Loucy (cell line): Measurements from ENCODE around the gene NT5DC4.

Experiments used
- H2AFZ ChIP-seq: fragments of 200-600 bp; sonication (generic); 2 replicates; pipeline ENCODE4 v1.6.0; 2016; ENCODE audit warnings: antibody characterized with exemption, mild to moderate bottlenecking, low read length, moderate library complexity
- H3F3A ChIP-seq: fragments of 200-600 bp; 2 replicates; pipeline ENCODE4 v1.6.0; 2016; ENCODE audit warnings: antibody characterized with exemption, low read depth, mild to moderate bottlenecking
- H3K27me3 ChIP-seq: fragments of 200-600 bp; sonication (generic); 2 replicates; pipeline ENCODE4 v1.6.1; 2014; ENCODE audit warnings: low read length, mild to moderate bottlenecking; ENCODE audit not compliant: insufficient read depth, poor library complexity, severe bottlenecking
- H3K36me3 ChIP-seq: fragments of 200-600 bp; sonication (generic); 2 replicates; pipeline ENCODE4 v1.6.1; 2016; ENCODE audit warnings: low read length; ENCODE audit not compliant: insufficient read depth
- H3K4me1 ChIP-seq: fragments of 200-600 bp; sonication (generic); 2 replicates; pipeline ENCODE4 v1.5.1; 2014; ENCODE audit warnings: low read length, mild to moderate bottlenecking; ENCODE audit not compliant: insufficient read depth, poor library complexity, severe bottlenecking
- H3K4me2 ChIP-seq: fragments of 200-600 bp; sonication (generic); 2 replicates; pipeline ENCODE4 v1.6.0; 2014; ENCODE audit warnings: antibody characterized with exemption, low read length, low read depth, mild to moderate bottlenecking; ENCODE audit not compliant: poor library complexity, severe bottlenecking
- H3K4me3 ChIP-seq: fragments of 200-600 bp; sonication (generic); 2 replicates; pipeline ENCODE4 v1.5.1; 2014; ENCODE audit warnings: low read length, mild to moderate bottlenecking, mixed read lengths; ENCODE audit not compliant: poor library complexity, severe bottlenecking
- H3K79me2 ChIP-seq: fragments of 200-600 bp; sonication (generic); 2 replicates; pipeline ENCODE4 v1.6.1; 2014; ENCODE audit warnings: low read length; ENCODE audit not compliant: insufficient read depth
- H3K9ac ChIP-seq: fragments of 200-600 bp; sonication (generic); 2 replicates; pipeline ENCODE4 v1.6.0; 2014; ENCODE audit warnings: mild to moderate bottlenecking, low read depth, low read length, moderate library complexity; ENCODE audit not compliant: poor library complexity, severe bottlenecking
- H3K9me2 ChIP-seq: fragments of 200-600 bp; sonication (generic); replicated peaks from 2 replicates; pipeline ENCODE4 v1.6.1; 2016; ENCODE audit warnings: low read depth, low read length, mixed read lengths
- H3K9me3 ChIP-seq: fragments of 200-600 bp; sonication (generic); 2 replicates; pipeline ENCODE4 v1.6.1; 2014; ENCODE audit warnings: mild to moderate bottlenecking, antibody characterized with exemption, low read length, low read depth; ENCODE audit not compliant: insufficient read depth
- H4K20me1 ChIP-seq: fragments of 200-600 bp; sonication (generic); 2 replicates; pipeline ENCODE4 v1.6.0; 2014; ENCODE audit warnings: antibody characterized with exemption, low read length, mild to moderate bottlenecking; ENCODE audit not compliant: insufficient read depth, poor library complexity, severe bottlenecking
- EZH2phosphoT487 ChIP-seq: fragments of 200-600 bp; IDR thresholded peaks from 2 replicates; pipeline ENCODE4 v1.6.1; 2018; ENCODE audit warnings: antibody characterized with exemption, mild to moderate bottlenecking, moderate library complexity, borderline replicate concordance
- TF ChIP-seq, protein P1 (sequence below): fragments of 200-600 bp; sonication (generic); conservative IDR thresholded peaks from 2 replicates; pipeline ENCODE4 v1.5.1; 2014; ENCODE audit warnings: mild to moderate bottlenecking, antibody characterized with exemption, low read length

NT5DC4 gene

DNA sequence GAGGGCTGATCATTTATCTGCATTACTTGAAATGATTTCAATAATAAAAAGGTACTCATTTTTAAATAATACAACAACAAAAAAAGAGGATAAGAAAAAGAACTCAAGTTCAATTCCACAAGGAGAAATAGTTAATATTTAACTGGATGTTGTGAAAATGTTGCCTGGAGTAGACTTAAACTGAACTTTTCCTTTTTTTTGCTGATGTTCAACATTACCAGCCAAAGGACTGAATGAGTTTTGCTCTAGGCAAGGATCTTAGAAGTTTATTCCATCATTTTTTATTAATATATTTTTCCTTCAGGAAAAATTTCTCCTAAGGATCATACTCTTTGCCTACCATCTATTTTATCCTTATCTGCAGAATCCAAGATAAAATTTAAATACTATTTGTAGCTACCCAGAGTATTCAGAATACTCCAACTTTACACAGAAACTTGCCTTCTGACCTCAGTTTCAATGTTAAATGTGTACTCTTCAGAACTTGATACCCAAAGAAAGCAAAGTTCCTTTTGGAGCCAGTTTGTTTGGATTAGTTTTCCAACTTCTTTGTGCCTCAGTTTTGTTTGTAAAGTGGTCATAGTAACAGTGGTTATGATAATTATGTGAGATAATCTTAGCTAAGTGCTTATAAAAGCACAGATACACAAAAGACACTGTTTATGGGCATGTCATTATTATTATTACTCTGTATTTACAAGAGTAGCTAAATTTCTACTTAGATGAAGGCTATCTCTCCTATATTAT lies 30.8 kb downstream of the NT5DC4 start:
- no peak for TF ChIP-seq EZH2phosphoT487
- TF ChIP-seq, protein P1, sequence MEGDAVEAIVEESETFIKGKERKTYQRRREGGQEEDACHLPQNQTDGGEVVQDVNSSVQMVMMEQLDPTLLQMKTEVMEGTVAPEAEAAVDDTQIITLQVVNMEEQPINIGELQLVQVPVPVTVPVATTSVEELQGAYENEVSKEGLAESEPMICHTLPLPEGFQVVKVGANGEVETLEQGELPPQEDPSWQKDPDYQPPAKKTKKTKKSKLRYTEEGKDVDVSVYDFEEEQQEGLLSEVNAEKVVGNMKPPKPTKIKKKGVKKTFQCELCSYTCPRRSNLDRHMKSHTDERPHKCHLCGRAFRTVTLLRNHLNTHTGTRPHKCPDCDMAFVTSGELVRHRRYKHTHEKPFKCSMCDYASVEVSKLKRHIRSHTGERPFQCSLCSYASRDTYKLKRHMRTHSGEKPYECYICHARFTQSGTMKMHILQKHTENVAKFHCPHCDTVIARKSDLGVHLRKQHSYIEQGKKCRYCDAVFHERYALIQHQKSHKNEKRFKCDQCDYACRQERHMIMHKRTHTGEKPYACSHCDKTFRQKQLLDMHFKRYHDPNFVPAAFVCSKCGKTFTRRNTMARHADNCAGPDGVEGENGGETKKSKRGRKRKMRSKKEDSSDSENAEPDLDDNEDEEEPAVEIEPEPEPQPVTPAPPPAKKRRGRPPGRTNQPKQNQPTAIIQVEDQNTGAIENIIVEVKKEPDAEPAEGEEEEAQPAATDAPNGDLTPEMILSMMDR, result no peak
- H3K4me2 ChIP-seq, result peak overlapping the region; percentile 1

DNA sequence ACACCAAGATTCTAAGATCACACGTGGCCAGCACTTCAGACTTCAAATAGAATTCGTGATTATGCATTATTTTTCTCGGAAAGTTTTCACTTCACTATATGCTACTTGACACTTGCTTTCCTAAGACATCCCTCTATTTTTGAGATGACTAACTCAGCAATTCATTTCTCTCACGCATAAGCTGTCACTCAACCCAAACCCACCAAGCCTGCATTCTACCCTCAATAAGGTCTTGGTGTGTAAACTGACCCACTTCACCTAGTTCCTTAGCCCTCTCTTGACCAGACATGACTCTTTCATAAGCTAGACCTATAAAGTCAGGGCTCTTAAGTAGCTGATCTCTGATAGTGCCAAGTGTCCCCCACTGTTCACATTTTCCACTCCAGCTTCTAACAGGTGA lies 31.8 kb downstream of the NT5DC4 start:
- Histone ChIP-seq H3K9me2 (no peaks in the 10 kb centered on the region), H2AFZ (no peak overlapping the region), H3K79me2 (peaks cover 75% of the 10 kb centered on the region), H3K9me3 (no peaks in the 10 kb centered on the region), H3F3A (no peaks in the 10 kb centered on the region), H3K4me3 (no peak overlapping the region), H4K20me1 (peaks cover 22% of the 10 kb centered on the region), H3K9ac (no peak overlapping the region), H3K27me3 (no peaks in the 10 kb centered on the region), H3K36me3 (peaks cover 93% of the 10 kb centered on the region), H3K4me1 (peaks cover 39% of the 10 kb centered on the region), H3K4me2 (peak overlapping the region; percentile 24)
- TF ChIP-seq EZH2phosphoT487, result no peak
- TF ChIP-seq, protein P1, result no peak

More for the DNA sequence above, 30.8 kb downstream of the NT5DC4 start:
- H2AFZ ChIP-seq, result no peak overlapping the region
- peaks cover 93% of the 10 kb centered on the region for H3K36me3 ChIP-seq
- no peaks in the 10 kb centered on the region for H3K9me2 ChIP-seq
- H3K9me3 ChIP-seq, result no peaks in the 10 kb centered on the region
- peaks cover 22% of the 10 kb centered on the region for H4K20me1 ChIP-seq
- H3K4me1 ChIP-seq, result peaks cover 35% of the 10 kb centered on the region
- H3K4me3 ChIP-seq, result no peak overlapping the region
- H3K9ac ChIP-seq, result no peak overlapping the region
- no peaks in the 10 kb centered on the region for H3F3A ChIP-seq
- peaks cover 80% of the 10 kb centered on the region for H3K79me2 ChIP-seq
- no peaks in the 10 kb centered on the region for H3K27me3 ChIP-seq

DNA sequence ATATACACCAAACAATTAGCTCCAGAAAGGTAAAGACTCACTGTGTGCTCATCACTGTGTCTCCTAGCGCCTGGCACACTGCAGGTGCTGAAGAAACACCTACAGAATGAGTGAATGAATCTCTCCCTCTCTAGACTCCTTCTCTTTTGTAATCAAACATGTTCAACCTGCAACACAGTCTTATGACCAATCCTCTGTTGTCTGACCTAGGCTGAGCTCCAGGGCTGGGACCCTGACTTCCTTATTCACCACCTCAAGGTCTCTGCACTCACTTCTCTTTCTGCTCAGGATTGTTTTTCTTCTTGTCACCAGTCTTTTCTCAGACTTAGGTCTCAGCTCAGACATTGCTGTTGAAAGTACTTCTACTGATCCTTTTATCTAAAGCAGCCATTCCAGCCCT lies 33.7 kb downstream of the NT5DC4 start:
- Histone ChIP-seq H3F3A (no peaks in the 10 kb centered on the region), H3K9me2 (no peaks in the 10 kb centered on the region), H3K4me2 (peak overlapping the region; percentile 31), H3K4me1 (peaks cover 48% of the 10 kb centered on the region), H3K9ac (no peak overlapping the region), H3K36me3 (peaks cover 93% of the 10 kb centered on the region), H3K79me2 (peaks cover 75% of the 10 kb centered on the region), H3K27me3 (no peaks in the 10 kb centered on the region), H2AFZ (no peak overlapping the region), H3K9me3 (no peaks in the 10 kb centered on the region), H3K4me3 (peak overlapping the region; percentile 2), H4K20me1 (peaks cover 16% of the 10 kb centered on the region)
- no peak for TF ChIP-seq EZH2phosphoT487
- TF ChIP-seq, protein P1, result no peak
